GM10266 (cell line): ENCODE data around the gene SLC35B1.
A peak's percentile ranks its signal among the peaks of the same experiment; 100 is the strongest.

ENCODE experiments used
- DNase-seq: peaks from one replicate; pipeline ENCODE4 v3.0.0; 2012; ENCODE audit errors: extremely low spot score
- CTCF ChIP-seq: IDR thresholded peaks from 2 replicates; pipeline ENCODE4 v1.5.1; 2012; ENCODE audit warnings: mild to moderate bottlenecking, low read depth; ENCODE audit not compliant: control insufficient read depth, insufficient read depth; ENCODE audit errors: missing control alignments

Gene SLC35B1

GRCh38 chr17:49749730-49750129 lies 42.0 kb upstream of the SLC35B1 start:
- DNase-seq: no peak
- TF ChIP-seq CTCF: no peak

- no peak for TF ChIP-seq CTCF
- peak; percentile 57 for DNase-seq
Observed at GRCh38 chr17:49748791-49749190, 41.0 kb upstream of the SLC35B1 start.

GRCh38 chr17:49748223-49748622 lies 40.5 kb upstream of the SLC35B1 start:
- DNase-seq: no peak

GRCh38 chr17:49747632-49748031 lies 39.9 kb upstream of the SLC35B1 start:
- DNase-seq: no peak
- no peak for TF ChIP-seq CTCF

More at GRCh38 chr17:49748223-49748622, 40.5 kb upstream of the SLC35B1 start:
- no peak for TF ChIP-seq CTCF

- DNase-seq: peak; percentile 43
Observed at GRCh38 chr17:49746791-49747490, 39.2 kb upstream of the SLC35B1 start.

GRCh38 chr17:49745175-49746139 lies 37.7 kb upstream of the SLC35B1 start:
- TF ChIP-seq CTCF: no peak
- DNase-seq: no peak

More at GRCh38 chr17:49746791-49747490, 39.2 kb upstream of the SLC35B1 start:
- no peak for TF ChIP-seq CTCF

- DNase-seq: no peak
- TF ChIP-seq CTCF: no peak
Observed at GRCh38 chr17:49742166-49742638, 34.4 kb upstream of the SLC35B1 start.
